Progenitor cell of endocrine pancreas (in vitro differentiated cells): ENCODE data around the gene STAB2. TPM values are rescaled to one million over a fixed set of nuclear protein-coding genes. Genes with fewer than 3 reads are reported as not detected.

Source experiments
- DNase-seq: peaks from one replicate; pipeline ENCODE4 v3.0.0; 2021; ENCODE audit warnings: low spot score; ENCODE audit not compliant: unreplicated experiment
- H3K27ac Mint-ChIP-seq: 2 replicates; pipeline ENCODE4 v1.8.0; 2021; ENCODE audit warnings: mild to moderate bottlenecking, moderate library complexity, mixed read lengths
- H3K27me3 Mint-ChIP-seq: 2 replicates; pipeline ENCODE4 v1.8.0; 2021; ENCODE audit warnings: mixed read lengths
- H3K36me3 Mint-ChIP-seq: 2 replicates; pipeline ENCODE4 v1.8.0; 2022; ENCODE audit warnings: mixed read lengths; ENCODE audit not compliant: insufficient read depth
- H3K4me1 Mint-ChIP-seq: 2 replicates; pipeline ENCODE4 v1.8.0; 2021; ENCODE audit warnings: low read depth, mixed read lengths
- H3K4me3 Mint-ChIP-seq: 2 replicates; pipeline ENCODE4 v1.8.0; 2021; ENCODE audit warnings: low read depth, mild to moderate bottlenecking, moderate library complexity, mixed read lengths
- H3K9me3 Mint-ChIP-seq: 2 replicates; pipeline ENCODE4 v1.8.0; 2021; ENCODE audit warnings: low read depth, mixed read lengths
- CTCF ChIP-seq: fragments of 200-600 bp; sonication (generic); IDR thresholded peaks from one replicate; pipeline ENCODE4 v1.5.0; 2021; ENCODE audit warnings: antibody characterized with exemption, mild to moderate bottlenecking; ENCODE audit not compliant: unreplicated experiment
- total RNA-seq: library from RNA; stranded (reverse); gene quantifications from 2 replicates; pipeline ENCODE4 v1.2.1, GENCODE V29; 2021

The STAB2 gene
- total RNA-seq, 1 donor from 2014 or later = not detected

GRCh38 chr12:103755425-103755824, 168.4 kb downstream of the STAB2 start:
- DNase-seq = no peak
- Mint-ChIP-seq H3K4me1 (no peaks in the 10 kb centered on the region), H3K9me3 (no peaks in the 10 kb centered on the region), H3K27me3 (no peaks in the 10 kb centered on the region), H3K27ac (no peak overlapping the region), H3K36me3 (no peaks in the 10 kb centered on the region), H3K4me3 (no peak overlapping the region)
- no peak for TF ChIP-seq CTCF

DNA sequence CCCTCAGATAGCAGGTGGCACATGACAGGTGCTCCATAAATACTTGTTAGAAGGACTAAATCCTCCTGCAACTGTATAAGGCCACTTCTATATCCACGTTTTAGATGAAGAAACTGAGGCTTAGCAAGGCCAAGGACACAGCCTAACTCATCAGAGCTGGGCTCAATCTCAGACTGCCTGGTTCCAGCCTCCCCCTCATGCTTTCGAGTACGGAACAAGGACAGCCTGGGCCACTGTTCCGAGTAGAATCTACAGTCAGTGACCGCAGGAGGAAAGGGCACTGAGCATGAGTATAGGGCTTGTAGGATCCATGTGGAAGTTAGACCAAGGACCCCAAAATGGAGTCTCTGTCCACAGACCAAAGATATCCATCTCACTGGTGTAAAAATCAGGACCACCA, 169.4 kb downstream of the STAB2 start:
- Mint-ChIP-seq H3K4me3 (no peak overlapping the region), H3K27ac (no peak overlapping the region), H3K9me3 (no peaks in the 10 kb centered on the region), H3K36me3 (no peaks in the 10 kb centered on the region), H3K27me3 (no peaks in the 10 kb centered on the region), H3K4me1 (no peaks in the 10 kb centered on the region)
- no peak for TF ChIP-seq CTCF
- DNase-seq = no peak

GRCh38 chr12:103757248-103757647, 170.2 kb downstream of the STAB2 start:
- TF ChIP-seq CTCF = no peak
- no peaks in the 10 kb centered on the region for H3K36me3 Mint-ChIP-seq
- H3K27ac Mint-ChIP-seq = no peak overlapping the region
- no peak for DNase-seq
- H3K4me3 Mint-ChIP-seq = no peak overlapping the region
- no peaks in the 10 kb centered on the region for H3K27me3 Mint-ChIP-seq
- no peaks in the 10 kb centered on the region for H3K9me3 Mint-ChIP-seq
- no peaks in the 10 kb centered on the region for H3K4me1 Mint-ChIP-seq

- Mint-ChIP-seq H3K9me3 (no peaks in the 10 kb centered on the region), H3K27me3 (no peaks in the 10 kb centered on the region), H3K4me1 (no peaks in the 10 kb centered on the region), H3K4me3 (no peak overlapping the region), H3K27ac (no peak overlapping the region), H3K36me3 (no peaks in the 10 kb centered on the region)
- TF ChIP-seq CTCF = no peak
- DNase-seq = no peak
Measured at GRCh38 chr12:103758310-103759089, 171.4 kb downstream of the STAB2 start.

DNA sequence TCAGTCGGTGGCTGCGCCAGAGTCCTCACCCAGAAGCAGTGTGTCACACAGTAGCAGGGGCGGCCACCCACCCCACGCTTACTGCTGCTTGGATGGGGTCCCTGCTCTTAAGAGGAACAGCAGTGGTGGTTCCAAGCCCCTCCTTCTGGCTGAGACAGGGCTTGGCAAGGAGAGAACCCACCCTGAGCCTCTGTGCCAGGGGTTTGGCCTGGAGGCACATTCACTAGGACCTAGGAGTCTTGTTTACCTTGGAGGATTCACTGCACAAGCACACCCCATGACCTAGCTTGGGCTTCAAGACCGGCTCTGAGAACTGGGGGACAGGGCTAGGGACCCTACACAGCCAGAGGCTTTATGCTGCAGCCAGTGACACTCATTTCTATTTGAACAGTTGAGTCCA, 175.4 kb downstream of the STAB2 start:
- H3K27me3 Mint-ChIP-seq = no peaks in the 10 kb centered on the region
- peaks cover 2% of the 10 kb centered on the region for H3K36me3 Mint-ChIP-seq
- no peak overlapping the region for H3K27ac Mint-ChIP-seq
- no peak for TF ChIP-seq CTCF
- H3K9me3 Mint-ChIP-seq = no peaks in the 10 kb centered on the region
- no peak overlapping the region for H3K4me3 Mint-ChIP-seq
- H3K4me1 Mint-ChIP-seq = no peaks in the 10 kb centered on the region
- no peak for DNase-seq
